ENCODE data around the gene TMEFF1.

- TF ChIP-seq ZFP30 (CRISPR knock-in tag; IDR thresholded peaks at IDR 0.05), result no peak
- TF ChIP-seq GLIS3 (CRISPR knock-in tag; IDR thresholded peaks at IDR 0.05), result no peak
- no peak for TF ChIP-seq ZNF8 (CRISPR knock-in tag; IDR thresholded peaks at IDR 0.05)
- no peak for TF ChIP-seq ZNF565 (CRISPR knock-in tag; conservative IDR thresholded peaks at IDR 0.05; ENCODE audit: low read depth)
- TF ChIP-seq TSHZ2 (CRISPR knock-in tag; IDR thresholded peaks at IDR 0.05), result no peak
- TF ChIP-seq RARB (CRISPR knock-in tag; IDR thresholded peaks at IDR 0.05), result no peak
- TF ChIP-seq PPARA (CRISPR knock-in tag; IDR thresholded peaks at IDR 0.05; ENCODE audit: borderline replicate concordance), result no peak
- TF ChIP-seq, protein P1, sequence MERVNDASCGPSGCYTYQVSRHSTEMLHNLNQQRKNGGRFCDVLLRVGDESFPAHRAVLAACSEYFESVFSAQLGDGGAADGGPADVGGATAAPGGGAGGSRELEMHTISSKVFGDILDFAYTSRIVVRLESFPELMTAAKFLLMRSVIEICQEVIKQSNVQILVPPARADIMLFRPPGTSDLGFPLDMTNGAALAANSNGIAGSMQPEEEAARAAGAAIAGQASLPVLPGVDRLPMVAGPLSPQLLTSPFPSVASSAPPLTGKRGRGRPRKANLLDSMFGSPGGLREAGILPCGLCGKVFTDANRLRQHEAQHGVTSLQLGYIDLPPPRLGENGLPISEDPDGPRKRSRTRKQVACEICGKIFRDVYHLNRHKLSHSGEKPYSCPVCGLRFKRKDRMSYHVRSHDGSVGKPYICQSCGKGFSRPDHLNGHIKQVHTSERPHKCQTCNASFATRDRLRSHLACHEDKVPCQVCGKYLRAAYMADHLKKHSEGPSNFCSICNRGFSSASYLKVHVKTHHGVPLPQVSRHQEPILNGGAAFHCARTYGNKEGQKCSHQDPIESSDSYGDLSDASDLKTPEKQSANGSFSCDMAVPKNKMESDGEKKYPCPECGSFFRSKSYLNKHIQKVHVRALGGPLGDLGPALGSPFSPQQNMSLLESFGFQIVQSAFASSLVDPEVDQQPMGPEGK (CRISPR knock-in tag; IDR thresholded peaks at IDR 0.05; ENCODE audit: borderline replicate concordance), result no peak
- TF ChIP-seq ESRRG (CRISPR knock-in tag; IDR thresholded peaks at IDR 0.05), result no peak
Observed at GRCh38 chr9:100581081-100581480, 108.1 kb downstream of the TMEFF1 start.

Data from SK-N-SH treated with all-trans-retinoic acid at 6 μM for 48 hours (cell line).